Measurements from ENCODE around the gene S1PR3. TPM values are rescaled to one million over a fixed set of nuclear protein-coding genes. Genes with fewer than 3 reads are reported as not detected.

The S1PR3 gene
- total and polyA plus RNA-seq, 3 donors from 2014 or later, result 4.5 to 7.2 (median 7.0) TPM

DNA sequence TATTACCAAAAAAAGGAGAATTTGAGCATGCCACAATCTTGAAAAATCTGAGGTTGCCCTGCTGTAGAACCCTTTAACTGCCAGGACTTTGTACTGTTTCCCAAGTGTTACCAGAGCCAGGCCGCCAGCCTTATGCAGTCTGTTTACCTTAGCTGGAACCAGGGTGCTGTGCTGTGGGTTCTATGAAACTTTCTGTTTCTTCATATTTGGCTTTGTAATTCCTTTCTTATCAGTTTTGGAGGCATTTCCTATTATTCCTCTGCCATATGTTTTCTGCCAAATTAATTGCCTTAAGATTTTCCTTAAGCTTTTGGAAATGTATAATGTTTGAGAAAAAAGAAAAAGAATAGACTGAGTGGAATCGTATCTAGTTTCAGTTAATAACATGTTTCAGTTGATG lies 2.1 kb downstream of the S1PR3 start:
- Histone ChIP-seq H3K4me1 (peaks cover 5% of the 10 kb centered on the region), H3K36me3 (ENCODE audit: low read depth, missing control alignments) (no peaks in the 10 kb centered on the region), H3K4me3 (no peak overlapping the region), H3K27ac (no peak overlapping the region), H3K27me3 (no peaks in the 10 kb centered on the region), H3K9me3 (no peaks in the 10 kb centered on the region)
- no peak for DNase-seq
- TF ChIP-seq POLR2A (IDR thresholded peaks at IDR 0.05), result no peak
- TF ChIP-seq, protein P1, sequence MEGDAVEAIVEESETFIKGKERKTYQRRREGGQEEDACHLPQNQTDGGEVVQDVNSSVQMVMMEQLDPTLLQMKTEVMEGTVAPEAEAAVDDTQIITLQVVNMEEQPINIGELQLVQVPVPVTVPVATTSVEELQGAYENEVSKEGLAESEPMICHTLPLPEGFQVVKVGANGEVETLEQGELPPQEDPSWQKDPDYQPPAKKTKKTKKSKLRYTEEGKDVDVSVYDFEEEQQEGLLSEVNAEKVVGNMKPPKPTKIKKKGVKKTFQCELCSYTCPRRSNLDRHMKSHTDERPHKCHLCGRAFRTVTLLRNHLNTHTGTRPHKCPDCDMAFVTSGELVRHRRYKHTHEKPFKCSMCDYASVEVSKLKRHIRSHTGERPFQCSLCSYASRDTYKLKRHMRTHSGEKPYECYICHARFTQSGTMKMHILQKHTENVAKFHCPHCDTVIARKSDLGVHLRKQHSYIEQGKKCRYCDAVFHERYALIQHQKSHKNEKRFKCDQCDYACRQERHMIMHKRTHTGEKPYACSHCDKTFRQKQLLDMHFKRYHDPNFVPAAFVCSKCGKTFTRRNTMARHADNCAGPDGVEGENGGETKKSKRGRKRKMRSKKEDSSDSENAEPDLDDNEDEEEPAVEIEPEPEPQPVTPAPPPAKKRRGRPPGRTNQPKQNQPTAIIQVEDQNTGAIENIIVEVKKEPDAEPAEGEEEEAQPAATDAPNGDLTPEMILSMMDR (IDR thresholded peaks at IDR 0.05), result no peak
- intact Hi-C loops (cut with DNase I; ENCODE audit: low total_unique reads), result no loop called here
- WGBS, 2 donors, result 79 to 93% methylated on average over 2 of the region's 2 CpGs

DNA sequence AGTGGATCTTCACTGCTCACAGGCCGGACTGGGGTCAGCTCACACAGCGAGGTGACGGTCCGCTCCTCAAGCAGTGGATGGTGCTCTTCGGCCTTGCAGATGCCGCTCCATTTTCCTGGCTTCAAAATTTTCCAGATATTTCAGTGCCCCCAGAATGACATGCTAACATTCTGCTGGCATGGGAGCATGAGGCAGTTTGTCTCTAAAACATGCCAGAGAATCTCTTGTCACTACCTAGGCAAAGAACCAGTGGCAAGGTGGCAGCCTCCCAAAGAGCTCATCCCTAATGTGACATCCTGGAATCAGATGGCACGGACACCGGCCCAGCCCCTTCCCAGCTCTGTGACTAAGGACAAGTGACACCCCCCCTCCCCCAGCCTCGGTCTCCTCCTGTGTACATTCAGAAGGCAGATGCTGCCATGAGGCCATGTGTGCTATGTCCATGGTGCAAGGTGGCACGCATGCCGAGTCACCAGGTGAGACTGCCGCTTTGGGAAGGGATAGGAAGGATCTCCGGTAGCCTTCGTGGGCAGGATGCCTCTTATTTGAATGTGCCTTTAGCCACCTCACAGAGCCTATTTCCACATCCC lies 2.7 kb downstream of the S1PR3 start:
- Histone ChIP-seq H3K36me3 (ENCODE audit: low read depth, missing control alignments) (no peaks in the 10 kb centered on the region), H3K4me1 (peaks cover 12% of the 10 kb centered on the region), H3K4me3 (no peak overlapping the region), H3K9me3 (no peaks in the 10 kb centered on the region), H3K27ac (no peak overlapping the region), H3K27me3 (no peaks in the 10 kb centered on the region)
- no peak for TF ChIP-seq POLR2A (IDR thresholded peaks at IDR 0.05)
- TF ChIP-seq, protein P1 (IDR thresholded peaks at IDR 0.05), result no peak
- WGBS, 2 donors, result 83 to 90% methylated on average over 14 of the region's 14 CpGs
- intact Hi-C loops (cut with DNase I; ENCODE audit: low total_unique reads), result no loop called here
- no peak for DNase-seq

DNA sequence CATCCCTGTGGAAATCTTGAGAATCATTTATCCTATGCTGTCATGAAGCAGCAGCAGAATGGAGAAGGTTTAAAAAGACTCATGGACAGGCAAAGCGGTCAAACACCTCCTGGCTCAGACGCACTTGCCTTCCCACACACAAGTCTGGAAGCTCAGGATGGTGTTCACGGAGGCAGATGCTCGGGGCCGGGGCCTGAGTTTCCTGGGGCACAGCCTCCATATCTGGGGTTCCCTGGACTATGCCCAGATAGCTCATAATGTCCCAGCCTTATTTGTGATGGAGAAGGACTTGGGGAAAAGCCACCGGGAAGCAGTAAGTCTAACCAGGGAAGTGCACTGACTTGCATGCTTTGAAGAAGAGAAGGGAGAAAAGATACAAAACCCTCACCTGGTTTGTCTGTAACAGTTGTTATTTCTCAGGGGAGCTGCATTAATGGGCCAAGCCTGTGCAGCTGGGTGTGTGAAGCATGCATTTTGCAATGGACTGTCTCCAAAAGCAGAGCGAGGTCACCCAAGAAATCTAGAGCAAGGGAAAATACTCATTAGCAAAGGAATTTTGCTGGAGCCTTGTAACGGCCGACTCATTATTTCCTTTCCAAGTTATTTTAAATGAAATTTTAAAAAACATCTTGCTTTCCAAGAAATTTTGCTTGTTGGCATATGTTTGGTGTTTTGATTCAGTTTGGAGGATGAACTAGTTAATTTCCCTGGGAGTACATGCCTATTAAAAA lies 3.4 kb downstream of the S1PR3 start:
- 46 to 56% methylated on average over 9 of the region's 9 CpGs for WGBS, 2 donors
- Histone ChIP-seq H3K4me3 (no peak overlapping the region), H3K27ac (no peak overlapping the region), H3K36me3 (ENCODE audit: low read depth, missing control alignments) (no peaks in the 10 kb centered on the region), H3K27me3 (no peaks in the 10 kb centered on the region), H3K9me3 (no peaks in the 10 kb centered on the region), H3K4me1 (peaks cover 16% of the 10 kb centered on the region)
- DNase-seq, result no peak
- TF ChIP-seq, protein P1 (IDR thresholded peaks at IDR 0.05), result no peak
- TF ChIP-seq POLR2A (IDR thresholded peaks at IDR 0.05), result no peak
- intact Hi-C loops (cut with DNase I; ENCODE audit: low total_unique reads), result no loop called here

DNA sequence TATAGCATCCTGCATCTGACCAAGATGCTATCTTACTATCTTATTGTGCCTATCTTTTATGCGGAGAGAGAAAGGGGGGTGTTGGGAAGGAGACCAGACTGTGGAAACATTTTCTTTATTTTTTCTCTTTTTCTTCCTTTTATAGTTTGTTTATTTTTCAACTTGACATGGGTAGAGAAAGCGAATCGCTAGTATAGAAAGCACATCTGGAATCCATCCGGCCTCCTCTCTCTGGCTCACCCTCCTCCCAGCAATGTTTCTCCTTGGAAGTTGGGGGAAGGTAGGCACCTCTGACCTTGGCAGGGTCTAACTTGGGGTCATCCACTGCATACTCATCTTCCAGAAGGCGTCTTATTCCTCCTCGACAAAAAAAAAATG lies 3.9 kb downstream of the S1PR3 start:
- intact Hi-C loops (cut with DNase I; ENCODE audit: low total_unique reads), result no loop called here
- Histone ChIP-seq H3K27ac (no peak overlapping the region), H3K4me3 (no peak overlapping the region), H3K9me3 (no peaks in the 10 kb centered on the region), H3K27me3 (no peaks in the 10 kb centered on the region), H3K36me3 (ENCODE audit: low read depth, missing control alignments) (no peaks in the 10 kb centered on the region), H3K4me1 (peaks cover 16% of the 10 kb centered on the region)
- WGBS, 2 donors, result 54 to 59% methylated on average over 6 of the region's 6 CpGs
- DNase-seq, result no peak
- TF ChIP-seq, protein P1 (IDR thresholded peaks at IDR 0.05), result no peak
- no peak for TF ChIP-seq POLR2A (IDR thresholded peaks at IDR 0.05)

DNA sequence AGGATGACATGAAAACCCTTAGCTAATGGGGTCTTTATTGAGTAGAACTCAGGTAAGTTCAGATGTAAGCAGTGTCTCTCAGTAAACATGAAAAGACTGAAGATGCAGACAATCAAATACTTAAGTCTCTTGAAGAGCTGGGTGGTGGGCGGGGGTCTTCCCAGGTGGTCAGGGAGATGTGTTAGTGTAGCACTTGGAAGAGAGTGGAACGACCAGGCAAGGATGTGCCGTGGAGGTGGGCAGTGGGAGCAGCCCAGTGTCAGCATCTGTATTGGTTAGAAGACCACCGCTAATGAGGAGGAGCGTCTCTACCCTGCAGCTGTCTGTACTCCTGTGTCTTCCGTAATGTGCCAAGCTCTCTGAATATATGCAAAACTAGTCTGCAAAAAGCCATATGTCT lies 4.4 kb downstream of the S1PR3 start:
- no peak for DNase-seq
- 86 to 94% methylated on average over 2 to 6 of the region's 6 CpGs for WGBS, 2 donors
- no peaks in the 10 kb centered on the region for H3K36me3 ChIP-seq (ENCODE audit: low read depth, missing control alignments)
- no peaks in the 10 kb centered on the region for H3K27me3 ChIP-seq
- TF ChIP-seq, protein P1 (IDR thresholded peaks at IDR 0.05), result no peak
- no peak for TF ChIP-seq POLR2A (IDR thresholded peaks at IDR 0.05)
- H3K4me3 ChIP-seq, result no peak overlapping the region
- H3K9me3 ChIP-seq, result no peaks in the 10 kb centered on the region
- intact Hi-C loops (cut with DNase I; ENCODE audit: low total_unique reads), result no loop called here
- peaks cover 21% of the 10 kb centered on the region for H3K4me1 ChIP-seq
- H3K27ac ChIP-seq, result no peak overlapping the region

Data from testis (tissue), 3 donors.